Heart right ventricle (tissue), 16 donors: ENCODE results near the gene ANKRD33B. TPM values are rescaled to one million over a fixed set of nuclear protein-coding genes. Genes with fewer than 3 reads are reported as not detected.
A peak's percentile ranks its signal among the peaks of the same experiment; 100 is the strongest.

Experiments
- ATAC-seq, 8 donors: fragments of 200-7000 bp; cut with Tn5 transposase; one replicate each; pipeline ENCODE4 v1.9.1; 2020; ENCODE audit warnings: mild to moderate bottlenecking in 8 of 8, moderate library complexity in 8 of 8, moderate number of reproducible peaks in 1 of 8
- DNase-seq, 2 donors: peaks; one replicate each; pipeline ENCODE4 v3.0.0-alpha.2; 2020
- H3K27ac ChIP-seq, 10 donors: fragments of 200-600 bp; sonication (generic) in 2 of 10; one replicate each; pipeline versions ENCODE4 v1.5.0 to v1.8.0; 2020 to 2022; ENCODE audit warnings: mild to moderate bottlenecking in 3 of 10
- H3K27me3 ChIP-seq, 7 donors: fragments of 200-600 bp; one replicate each; pipeline ENCODE4 v1.8.0; 2021 to 2022; ENCODE audit warnings: mild to moderate bottlenecking in 2 of 7
- H3K36me3 ChIP-seq, 9 donors: fragments of 200-600 bp; sonication (generic) in 1 of 9; one replicate each; pipeline versions ENCODE4 v1.5.0 to v1.8.0; 2020 to 2022; ENCODE audit warnings: mild to moderate bottlenecking in 2 of 9
- H3K4me1 ChIP-seq, 9 donors: fragments of 200-600 bp; sonication (generic) in 1 of 9; one replicate each; pipeline versions ENCODE4 v1.5.0 to v1.8.0; 2020 to 2022; ENCODE audit warnings: mild to moderate bottlenecking in 4 of 9
- H3K4me3 ChIP-seq, 10 donors: fragments of 200-600 bp; sonication (generic) in 2 of 10; one replicate each; pipeline versions ENCODE4 v1.5.0 to v1.8.0; 2020 to 2022; ENCODE audit warnings: mild to moderate bottlenecking in 7 of 10, moderate library complexity in 2 of 10
- H3K9me3 ChIP-seq, 11 donors: fragments of 200-600 bp in 10 of 11; sonication (generic) in 2 of 11; one replicate each; pipeline versions ENCODE4 v1.5.0 to v1.8.0; 2013 to 2022; ENCODE audit warnings: mild to moderate bottlenecking in 2 of 11, control low read depth in 1 of 11, moderate library complexity in 1 of 11
- CTCF ChIP-seq, 9 donors: fragments of 200-600 bp; sonication (generic) in 2 of 9; IDR thresholded peaks; one replicate each; pipeline versions ENCODE4 v1.5.0 to v1.8.0; 2021 to 2022; ENCODE audit warnings: antibody characterized with exemption in 9 of 9, mild to moderate bottlenecking in 5 of 9, moderate library complexity in 1 of 9
- WGBS, 2 donors: extraction: QIAGEN DNeasy Blood & Tissue Kit; methylation state at CpG; one replicate each; pipeline ENCODE4 v1.1.7; 2013; ENCODE audit warnings: inconsistent platforms in 1 of 2; 5-methylcytosine and 5-hydroxymethylcytosine counted together
- intact Hi-C, 10 donors: fragments of 100-400 bp; cut with DNase I; formaldehyde crosslinking; loops; one replicate each; pipeline versions ENCODE4 v1.11.1 to v1.14.2; 2022
- polyA plus RNA-seq, 2 donors: library from polyadenylated mRNA; stranded (reverse); fragments of 200-250 nt; gene quantifications; one replicate each; pipeline ENCODE4 v1.2.3, GENCODE V29; 2013
- total RNA-seq, 10 donors: library from RNA; stranded (reverse); fragmentation: NEBNext Ultra II Directional in 3 of 10; extraction: Animal tissue kit (Norgen Biotek cat#: 25700) in 3 of 10; gene quantifications; one replicate each; pipeline versions ENCODE4 v1.2.1 to v1.2.4, GENCODE V29; 2021 to 2023
- donor health status: Arrhythmogenic right ventricular cardiomyopathy.
- donor health status: ischemic (EF 13 %, LVEDD 7.1; RV severe dilation, severe dysfunction).
- donor health status: healthy with polysubstance abuse.
- donor health status: DM: no; HTN: yes; CAD: no.
- donor health status: DM: no; HTN: no; CAD: no.
- donor health status: ischemic (EF 25% LVEDD 6.9; RV normal size, moderate dysfunction).
- donor health status: ischemic (EF 25% LVEDD 5.7; RV mildly dilated, moderate dysfunction).
- donor health status: healthy.
- donor health status: DM: yes; HTN: yes; CAD: no.
- donor health status: Ischemic cardiomyopathy.
- donor health status: ischemic (EF 35%, LVEDD 5.7; RV mildly dilated, moderate dysfunction).
- donor health status: nonischemic (EF 11% LVEDD 7.7; RV severe dilation, severe dysfunction).
- donor health status: DM: yes; HTN: yes; CAD: no.
- donor health status: PGD.
- donor health status: ischemic (EF 29% LVEDD 5.4; RV normal size, mild dysfunction).
- donor health status: nonischemic (EF 23%, LVEDD 6.1; RV moderate dilation, normal function).

Gene ANKRD33B
- total and polyA plus RNA-seq, 12 donors: 0.46 to 33.0 (median 13.3) TPM

DNA sequence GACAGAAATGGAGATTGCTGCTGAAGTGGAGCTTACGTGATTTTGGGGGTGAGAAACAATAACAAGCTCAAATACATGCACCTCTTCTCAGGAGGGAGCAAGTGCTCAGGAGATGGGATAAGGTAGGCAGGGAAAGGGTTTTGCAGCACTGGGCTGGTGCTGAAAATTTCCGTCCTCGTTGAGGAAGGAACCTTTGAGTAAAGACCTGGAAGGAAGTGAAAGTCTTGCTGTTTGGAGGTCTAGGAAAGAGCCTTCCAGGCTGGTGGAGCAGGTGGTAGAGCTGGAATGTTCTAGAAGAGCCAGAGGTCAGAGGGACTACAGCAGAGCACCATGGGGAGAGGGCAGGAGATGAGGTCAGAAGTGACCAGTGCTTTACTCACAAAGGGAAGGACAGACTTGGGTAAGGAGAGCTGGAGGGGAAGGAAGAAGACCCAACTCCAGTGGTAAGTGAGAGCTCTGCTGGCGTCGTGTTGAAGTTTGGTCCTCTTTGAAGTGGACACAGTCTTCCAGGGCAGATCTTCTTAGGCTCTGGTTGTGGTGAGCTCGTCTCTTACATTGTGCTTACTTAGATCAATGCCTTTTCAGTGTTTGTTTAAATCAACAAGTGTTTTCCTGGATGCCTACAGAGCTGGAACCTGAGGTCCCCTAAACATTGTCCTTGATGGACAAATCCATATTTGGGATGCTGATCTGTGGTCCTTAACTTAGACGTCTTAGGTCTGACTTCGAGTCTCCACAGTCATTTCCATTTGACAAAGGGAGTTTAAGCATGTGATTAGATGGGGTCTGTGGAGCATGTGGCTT, 21.0 kb downstream of the ANKRD33B start:
- Histone ChIP-seq H3K27ac (peak overlapping the region in 2 of 10 donors; percentile 53 to 59), H3K4me3 (no peak overlapping the region), H3K4me1 (peaks cover 0 to 55% (median 32%) of the 10 kb centered on the region in 9 donors), H3K9me3 (peaks cover 0 to 11% (median 0%) of the 10 kb centered on the region in 11 donors), H3K27me3 (no peaks in the 10 kb centered on the region), H3K36me3 (no peaks in the 10 kb centered on the region)
- WGBS, 2 donors: 76 to 90% methylated on average over 8 of the region's 8 CpGs
- no peak for ATAC-seq
- no peak for TF ChIP-seq CTCF (IDR thresholded peaks at IDR 0.05)
- intact Hi-C loops: no loop called here
- no peak for DNase-seq

DNA sequence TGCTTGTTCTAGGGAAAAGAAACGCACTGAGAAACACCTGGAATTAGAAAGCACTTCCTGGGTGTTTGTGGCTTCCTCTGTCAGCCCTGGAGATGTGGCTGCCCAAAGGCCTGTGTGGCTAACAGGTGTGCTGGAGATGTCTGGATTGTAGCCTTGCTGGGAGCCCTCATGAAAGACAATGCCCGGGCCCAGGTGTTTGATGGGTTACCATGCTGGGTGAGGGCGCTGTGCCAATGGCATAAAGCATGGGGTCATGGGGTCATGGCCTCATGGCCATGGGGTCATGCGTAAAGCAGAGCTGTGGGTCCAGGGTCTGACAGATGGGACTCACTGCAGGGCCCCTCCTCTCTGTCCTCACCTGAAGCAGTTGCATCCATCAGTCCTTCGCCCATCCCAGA, 21.6 kb downstream of the ANKRD33B start:
- no peaks in the 10 kb centered on the region for H3K36me3 ChIP-seq
- H3K27ac ChIP-seq: no peak overlapping the region
- no peak overlapping the region for H3K4me3 ChIP-seq
- DNase-seq (no peak), ATAC-seq (no peak)
- intact Hi-C loops: no loop called here
- H3K4me1 ChIP-seq: peaks cover 0 to 59% (median 38%) of the 10 kb centered on the region in 9 donors
- 92 to 93% methylated on average over 5 of the region's 5 CpGs for WGBS, 2 donors
- H3K27me3 ChIP-seq: no peaks in the 10 kb centered on the region
- no peak for TF ChIP-seq CTCF (IDR thresholded peaks at IDR 0.05)
- peaks cover 0 to 11% (median 0%) of the 10 kb centered on the region in 11 donors for H3K9me3 ChIP-seq

DNA sequence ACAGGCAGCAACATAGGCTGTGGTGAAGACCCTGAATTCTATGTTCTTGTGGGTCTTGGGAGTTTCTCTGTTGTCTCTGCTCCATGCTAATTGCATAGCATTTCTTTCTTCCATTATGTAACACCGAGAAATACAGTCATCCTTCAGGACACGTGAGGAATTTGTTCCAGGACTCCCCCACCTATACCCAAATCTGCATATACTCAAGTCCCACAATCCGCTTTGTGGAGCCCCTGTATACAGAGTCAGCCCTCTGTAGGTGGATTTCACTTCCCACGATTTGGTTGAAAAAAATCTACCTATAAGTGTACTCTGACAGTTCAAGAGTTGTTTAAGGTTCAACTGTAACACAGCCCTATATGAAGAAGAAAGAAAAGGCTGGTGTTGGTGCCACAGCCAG, 22.1 kb downstream of the ANKRD33B start:
- intact Hi-C loops: no loop called here
- Histone ChIP-seq H3K9me3 (peaks cover 0 to 11% (median 0%) of the 10 kb centered on the region in 11 donors), H3K4me3 (no peak overlapping the region), H3K4me1 (peaks cover 0 to 63% (median 41%) of the 10 kb centered on the region in 9 donors), H3K36me3 (no peaks in the 10 kb centered on the region), H3K27me3 (no peaks in the 10 kb centered on the region), H3K27ac (no peak overlapping the region)
- no peak for TF ChIP-seq CTCF (IDR thresholded peaks at IDR 0.05)
- DNase-seq: no peak
- WGBS, 2 donors: 93 to 95% methylated on average over 4 of the region's 4 CpGs
- no peak for ATAC-seq

DNA sequence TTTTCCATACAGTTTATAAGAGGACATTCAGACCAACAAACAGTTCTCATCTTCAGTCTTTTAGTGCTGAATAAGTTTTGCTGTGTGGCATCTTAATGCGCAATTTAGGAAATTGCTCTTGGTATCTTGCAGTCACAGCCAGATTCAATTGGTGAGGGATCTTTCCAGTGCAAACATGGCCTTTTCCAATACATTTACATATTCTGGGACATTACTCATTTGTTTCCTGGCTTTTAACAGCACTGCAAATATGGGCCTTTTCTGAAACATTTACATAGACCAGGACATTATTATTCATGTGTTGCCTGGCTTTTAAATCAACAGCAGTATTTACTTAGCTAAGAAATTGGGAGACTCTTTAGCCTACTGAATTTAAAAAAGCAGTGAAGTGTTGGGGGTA, 22.7 kb downstream of the ANKRD33B start:
- WGBS, 2 donors: 96 to 97% methylated on average over 1 of the region's 1 CpG
- Histone ChIP-seq H3K9me3 (peaks cover 0 to 7% (median 0%) of the 10 kb centered on the region in 11 donors), H3K27ac (no peak overlapping the region), H3K4me1 (peaks cover 0 to 63% (median 40%) of the 10 kb centered on the region in 9 donors), H3K36me3 (no peaks in the 10 kb centered on the region), H3K4me3 (no peak overlapping the region), H3K27me3 (no peaks in the 10 kb centered on the region)
- intact Hi-C loops: no loop called here
- no peak for ATAC-seq
- no peak for DNase-seq
- no peak for TF ChIP-seq CTCF (IDR thresholded peaks at IDR 0.05)
